MM.1S (cell line): ENCODE results near the gene GADD45G.

Source experiments
- DNase-seq: peaks from one replicate; pipeline ENCODE4 v3.0.0-alpha.2; 2015
- H2AFZ ChIP-seq: fragments of 300-600 bp; sonication (generic); 2 replicates; pipeline ENCODE4 v1.6.0; 2016; ENCODE audit warnings: antibody characterized with exemption, low read length
- H3F3A ChIP-seq: fragments of 300-600 bp; sonication (generic); 2 replicates; pipeline ENCODE4 v1.6.1; 2016; ENCODE audit warnings: mild to moderate bottlenecking, antibody characterized with exemption, low read length, moderate library complexity, mixed read lengths; ENCODE audit not compliant: insufficient read depth
- H3K27ac ChIP-seq: fragments of 300-600 bp; sonication (generic); 2 replicates; pipeline ENCODE4 v1.5.1; 2016; ENCODE audit warnings: mild to moderate bottlenecking, low read length
- H3K27me3 ChIP-seq: fragments of 300-600 bp; sonication (generic); replicated peaks from 2 replicates; pipeline ENCODE4 v1.6.0; 2016; ENCODE audit warnings: low read length; ENCODE audit not compliant: insufficient read depth
- H3K36me3 ChIP-seq: fragments of 300-600 bp; sonication (generic); replicated peaks from 2 replicates; pipeline ENCODE4 v1.6.1; 2016; ENCODE audit warnings: mild to moderate bottlenecking, low read length, mixed read lengths; ENCODE audit not compliant: insufficient read depth
- H3K4me1 ChIP-seq: fragments of 300-600 bp; sonication (generic); 2 replicates; pipeline ENCODE4 v1.6.1; 2016; ENCODE audit warnings: low read length, mixed read lengths
- H3K4me2 ChIP-seq: fragments of 300-600 bp; sonication (generic); 2 replicates; pipeline ENCODE4 v1.6.0; 2016; ENCODE audit warnings: low read depth, low read length
- H3K4me3 ChIP-seq: fragments of 300-600 bp; sonication (generic); 2 replicates; pipeline ENCODE4 v1.5.1; 2016; ENCODE audit warnings: low read length, mixed read lengths
- H3K79me2 ChIP-seq: fragments of 300-600 bp; sonication (generic); 2 replicates; pipeline ENCODE4 v1.6.1; 2016; ENCODE audit warnings: mixed run types, low read length, mixed read lengths
- H3K9ac ChIP-seq: fragments of 300-600 bp; sonication (generic); 2 replicates; pipeline ENCODE4 v1.6.1; 2016; ENCODE audit warnings: low read length, mixed read lengths
- H3K9me2 ChIP-seq: fragments of 300-600 bp; sonication (generic); replicated peaks from 2 replicates; pipeline ENCODE4 v1.6.1; 2016; ENCODE audit warnings: mild to moderate bottlenecking, low read length, mixed read lengths; ENCODE audit not compliant: insufficient read depth
- H3K9me3 ChIP-seq: fragments of 300-600 bp; sonication (generic); replicated peaks from 2 replicates; pipeline ENCODE4 v1.6.1; 2016; ENCODE audit warnings: mild to moderate bottlenecking, low read length, mixed read lengths; ENCODE audit not compliant: insufficient read depth
- H4K20me1 ChIP-seq: fragments of 300-600 bp; sonication (generic); 2 replicates; pipeline ENCODE4 v1.6.1; 2016; ENCODE audit warnings: mild to moderate bottlenecking, low read length, moderate library complexity, mixed read lengths; ENCODE audit not compliant: insufficient read depth
- EZH2 ChIP-seq: fragments of 300-600 bp; sonication (generic); optimal IDR thresholded peaks from 2 replicates; pipeline ENCODE3; 2017; ENCODE audit warnings: low read depth, mild to moderate bottlenecking, antibody characterized with exemption, low read length, mixed read lengths
- EZH2phosphoT487 ChIP-seq: fragments of 300-600 bp; sonication (generic); IDR thresholded peaks from 2 replicates; pipeline ENCODE4 v1.6.1; 2018; ENCODE audit warnings: antibody characterized with exemption, low read length
- TF ChIP-seq, protein P1 (sequence below): fragments of 300-600 bp; sonication (generic); IDR thresholded peaks from 2 replicates; pipeline ENCODE4 v1.5.1; 2016; ENCODE audit warnings: antibody characterized with exemption, low read length, mixed read lengths

Gene GADD45G

GRCh38 chr9:89628601-89629000 is 23.8 kb downstream of the GADD45G start:
- Histone ChIP-seq H3K4me1 (no peaks in the 10 kb centered on the region), H4K20me1 (no peaks in the 10 kb centered on the region), H3K36me3 (no peaks in the 10 kb centered on the region), H3K27ac (no peak overlapping the region), H3F3A (no peaks in the 10 kb centered on the region), H2AFZ (no peak overlapping the region), H3K9ac (no peak overlapping the region), H3K4me2 (no peak overlapping the region), H3K79me2 (no peaks in the 10 kb centered on the region), H3K27me3 (no peaks in the 10 kb centered on the region; the same call in 1 of the 2 replicates), H3K9me3 (no peaks in the 10 kb centered on the region), H3K4me3 (no peak overlapping the region), H3K9me2 (no peaks in the 10 kb centered on the region)
- TF ChIP-seq, protein P1, sequence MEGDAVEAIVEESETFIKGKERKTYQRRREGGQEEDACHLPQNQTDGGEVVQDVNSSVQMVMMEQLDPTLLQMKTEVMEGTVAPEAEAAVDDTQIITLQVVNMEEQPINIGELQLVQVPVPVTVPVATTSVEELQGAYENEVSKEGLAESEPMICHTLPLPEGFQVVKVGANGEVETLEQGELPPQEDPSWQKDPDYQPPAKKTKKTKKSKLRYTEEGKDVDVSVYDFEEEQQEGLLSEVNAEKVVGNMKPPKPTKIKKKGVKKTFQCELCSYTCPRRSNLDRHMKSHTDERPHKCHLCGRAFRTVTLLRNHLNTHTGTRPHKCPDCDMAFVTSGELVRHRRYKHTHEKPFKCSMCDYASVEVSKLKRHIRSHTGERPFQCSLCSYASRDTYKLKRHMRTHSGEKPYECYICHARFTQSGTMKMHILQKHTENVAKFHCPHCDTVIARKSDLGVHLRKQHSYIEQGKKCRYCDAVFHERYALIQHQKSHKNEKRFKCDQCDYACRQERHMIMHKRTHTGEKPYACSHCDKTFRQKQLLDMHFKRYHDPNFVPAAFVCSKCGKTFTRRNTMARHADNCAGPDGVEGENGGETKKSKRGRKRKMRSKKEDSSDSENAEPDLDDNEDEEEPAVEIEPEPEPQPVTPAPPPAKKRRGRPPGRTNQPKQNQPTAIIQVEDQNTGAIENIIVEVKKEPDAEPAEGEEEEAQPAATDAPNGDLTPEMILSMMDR, result no peak
- TF ChIP-seq EZH2phosphoT487, result no peak
- TF ChIP-seq EZH2, result no peak
- no peak for DNase-seq

DNA sequence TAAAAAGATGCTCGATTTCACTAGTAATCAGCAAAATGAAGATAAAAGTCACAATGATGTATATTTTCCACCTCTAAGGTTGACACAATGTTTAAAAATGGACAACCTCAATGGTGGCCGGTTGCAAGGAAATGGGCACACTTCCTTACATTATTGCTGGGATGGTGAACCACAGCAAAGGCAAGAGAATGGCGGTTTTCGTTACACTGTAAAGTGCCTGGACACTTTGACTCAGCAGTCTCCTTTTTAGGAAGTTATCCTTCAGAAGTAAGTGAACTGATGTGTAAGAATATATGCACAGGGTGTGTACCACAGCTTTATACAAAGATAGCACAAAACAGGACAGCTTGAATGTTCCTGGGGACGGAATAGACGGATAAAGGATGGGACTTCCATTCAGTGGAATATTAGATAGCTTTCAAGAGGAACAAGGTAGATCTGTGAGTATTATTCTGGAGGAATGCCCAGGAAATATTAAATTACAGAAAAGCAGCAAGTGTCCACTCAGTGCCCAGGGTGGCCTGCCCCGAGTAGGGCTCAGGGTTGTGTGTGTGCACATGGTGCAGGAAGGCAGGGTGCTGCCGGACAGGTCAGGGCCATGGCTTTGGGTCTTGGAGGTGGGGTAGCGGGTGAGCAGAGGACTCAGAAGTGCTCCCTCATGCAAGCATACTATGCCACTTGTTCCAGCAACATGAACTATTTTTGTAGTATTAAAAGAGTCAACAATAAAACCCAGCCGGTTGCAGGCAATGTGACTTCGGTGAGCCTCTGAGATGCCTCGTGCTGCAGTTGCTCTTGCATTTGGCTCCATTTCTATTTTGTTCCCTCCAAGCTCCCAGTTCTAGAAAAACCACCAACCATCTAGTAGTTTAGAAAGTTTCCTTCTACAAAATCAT is 24.5 kb downstream of the GADD45G start:
- no peaks in the 10 kb centered on the region for H3K4me1 ChIP-seq
- H4K20me1 ChIP-seq, result no peaks in the 10 kb centered on the region
- H3K9ac ChIP-seq, result no peak overlapping the region
- no peak overlapping the region for H3K4me2 ChIP-seq
- no peaks in the 10 kb centered on the region for H3K27me3 ChIP-seq
- no peak overlapping the region for H2AFZ ChIP-seq
- no peaks in the 10 kb centered on the region for H3K36me3 ChIP-seq
- H3F3A ChIP-seq, result no peaks in the 10 kb centered on the region
- H3K9me3 ChIP-seq, result no peaks in the 10 kb centered on the region
- TF ChIP-seq, protein P1, result no peak
- no peak overlapping the region for H3K4me3 ChIP-seq
- no peak for DNase-seq
- no peaks in the 10 kb centered on the region for H3K79me2 ChIP-seq
- no peaks in the 10 kb centered on the region for H3K9me2 ChIP-seq
- H3K27ac ChIP-seq, result no peak overlapping the region

- DNase-seq, result no peak
- Histone ChIP-seq H3K27ac (no peak overlapping the region), H3K4me2 (no peak overlapping the region), H3K9me3 (no peaks in the 10 kb centered on the region), H3K9me2 (no peaks in the 10 kb centered on the region), H3K79me2 (no peaks in the 10 kb centered on the region), H3K36me3 (no peaks in the 10 kb centered on the region), H3K4me1 (no peaks in the 10 kb centered on the region), H2AFZ (no peak overlapping the region), H3F3A (no peaks in the 10 kb centered on the region), H3K4me3 (no peak overlapping the region), H4K20me1 (no peaks in the 10 kb centered on the region), H3K9ac (no peak overlapping the region), H3K27me3 (no peaks in the 10 kb centered on the region)
- TF ChIP-seq EZH2 (no peak), EZH2phosphoT487 (no peak)
- TF ChIP-seq, protein P1, result no peak
These were observed 25.7 kb downstream of the GADD45G start for GRCh38 chr9:89630508-89630907.
